ENCODE measurements around the gene MTIF2. TPM values are rescaled to one million over a fixed set of nuclear protein-coding genes. Genes with fewer than 3 reads are reported as not detected.

Gene MTIF2
- total and polyA plus RNA-seq, 9 of the 15 experiments (the other 6 are each of a cell fraction or from before 2014, with no cell fraction given): 58.7 to 143 (median 105) TPM

GRCh38 chr2:55232863-55233657, 36.0 kb downstream of the MTIF2 start:
- WGBS (ENCODE audit: insufficient coverage, low coverage, missing lambda C conversion rate): 1% methylated on average over 33 of the region's 33 CpGs
- TF ChIP-seq ATF3 (IDR thresholded peaks at IDR 0.05): no peak
- peak; percentile 12; the same call in 1 of the 2 replicates for TF ChIP-seq ATF3 (CRISPR knock-in tag; conservative IDR thresholded peaks at IDR 0.05)
- peak in 1 of 2 experiments; percentile 11; a peak in 1 of 4 replicates for TF ChIP-seq MAZ (CRISPR knock-in tag; conservative IDR thresholded peaks at IDR 0.05 in 1 of 2, IDR thresholded peaks at IDR 0.05 in 1 of 2)
- no peak for TF ChIP-seq HCFC1 (IDR thresholded peaks at IDR 0.05; ENCODE audit: low read depth, low read length)
- TF ChIP-seq BRD4 (IDR thresholded peaks at IDR 0.05): peak; percentile 10; the same call in 1 of the 2 replicates
- no peak for TF ChIP-seq DPF2 (IDR thresholded peaks at IDR 0.05)
- TF ChIP-seq AFF4 (CRISPR knock-in tag; IDR thresholded peaks at IDR 0.05): 0 out of 2 replicates have a peak, but pooled peaks have one; percentile 8
- no peak for TF ChIP-seq MTF1 (CRISPR knock-in tag; IDR thresholded peaks at IDR 0.05; ENCODE audit: borderline replicate concordance)
- no peak for TF ChIP-seq ZNF212 (CRISPR knock-in tag; IDR thresholded peaks at IDR 0.05)
- TF ChIP-seq ETS1 (conservative IDR thresholded peaks at IDR 0.05; ENCODE audit: control insufficient read depth, low read depth, low read length): no peak
- peak; percentile 73 for TF ChIP-seq RBBP5 (IDR thresholded peaks at IDR 0.05; ENCODE audit: borderline replicate concordance, insufficient read depth, low read length, poor library complexity, severe bottlenecking)
- TF ChIP-seq L3MBTL2 (IDR thresholded peaks at IDR 0.05): peak; percentile 45; the same call in 1 of the 2 replicates

More at GRCh38 chr2:55232863-55233657, 36.0 kb downstream of the MTIF2 start:
- ChIA-PET POLR2A (interaction anchor here (0.9 to 1.4 kb wide), 13 partner anchors 9 to 287 kb away, joined by 3 to 12 read pairs (median 4); partner anchors contain the start of genes CFAP36 and RTN4), CTCF (ENCODE audit: low intra/inter-chr PET ratio) (interaction anchor here (0.6 kb wide), 1 partner anchor 710 kb away, joined by 3 read pairs; no protein-coding TSS in a partner anchor)
- TSS peak; percentile 59 for BruUV-seq (replicated peaks)
- H3K4me2 ChIP-seq (ENCODE audit: insufficient read depth, low read length): peak overlapping the region; percentile 96
- H3K4me1 ChIP-seq (replicated peaks in 1 of 2; ENCODE audit: control insufficient read depth in 2 of 2, insufficient read depth in 2 of 2, low read length in 2 of 2): peaks cover 14 to 32% of the 10 kb centered on the region in 2 experiments
- H3K9me3 ChIP-seq (replicated peaks; ENCODE audit: control insufficient read depth, insufficient read depth, low read depth, low read length): no peaks in the 10 kb centered on the region
- peak overlapping the region; percentile 99 to 100 for H3K9ac ChIP-seq (ENCODE audit: insufficient read depth in 1 of 2, low read depth in 2 of 2, low read length in 2 of 2)
- H4K20me1 ChIP-seq (replicated peaks; ENCODE audit: control insufficient read depth, insufficient read depth, low read length): no peaks in the 10 kb centered on the region; the same call in 1 of the 2 replicates
- no peak for FAIRE-seq
- peaks cover 47% of the 10 kb centered on the region for H3K36me3 ChIP-seq (ENCODE audit: control insufficient read depth, insufficient read depth, low read length)
- peak overlapping the region; percentile 100 for H2AFZ ChIP-seq (ENCODE audit: low read depth, low read length)
- peak; percentile 36 for ATAC-seq
- peak; percentile 37 to 50 (median 46) for DNase-seq (ENCODE audit: extremely low read depth in 1 of 4, low spot score in 3 of 4)
- H3K4me3 ChIP-seq: peak overlapping the region; percentile 79
- H3K27me3 ChIP-seq (ENCODE audit: control insufficient read depth in 2 of 2, insufficient read depth in 2 of 2, low read length in 2 of 2): no peaks in the 10 kb centered on the region
- in situ Hi-C loops (cut with MboI): no loop called here
- intact Hi-C loops (cut with micrococcal nuclease): loop anchor here (2.0 to 5.0 kb wide), 3 partner anchors 181 to 384 kb away; partner anchors contain the start of genes CCDC88A, PPP4R3B and RTN4
- peaks cover 67% of the 10 kb centered on the region for H3K79me2 ChIP-seq (ENCODE audit: control insufficient read depth, insufficient read depth, low read length)
- H3K27ac ChIP-seq (ENCODE audit: extremely low read depth, low read depth, low read length): peak overlapping the region; percentile 99
- no peaks in the 10 kb centered on the region for H3K9me1 ChIP-seq (ENCODE audit: control insufficient read depth, insufficient read depth, low read length)
